Activated CD4-positive, alpha-beta T cell treated with anti-CD3 and anti-CD28 coated beads, Interleukin-2, amount 10 ng/mL, durations not matched to agents 24 days and 14 days (primary cell): ENCODE measurements around the gene PTGDR2. TPM values are rescaled to one million over a fixed set of nuclear protein-coding genes. Genes with fewer than 3 reads are reported as not detected.

Experiments used
- DNase-seq: peaks from one replicate; pipeline ENCODE4 v3.0.0; 2022
- H3K27ac Mint-ChIP-seq: one replicate; pipeline ENCODE4 v1.8.0; 2022; ENCODE audit warnings: mild to moderate bottlenecking, mixed read lengths
- H3K27me3 Mint-ChIP-seq: one replicate; pipeline ENCODE4 v1.8.0; 2022; ENCODE audit warnings: mixed read lengths
- H3K36me3 Mint-ChIP-seq: one replicate; pipeline ENCODE4 v1.8.0; 2022; ENCODE audit warnings: low read depth, mild to moderate bottlenecking, mixed read lengths
- H3K4me1 Mint-ChIP-seq: one replicate; pipeline ENCODE4 v1.8.0; 2021; ENCODE audit warnings: mixed read lengths
- H3K4me3 Mint-ChIP-seq: one replicate; pipeline ENCODE4 v1.8.0; 2022; ENCODE audit warnings: mild to moderate bottlenecking, moderate library complexity, mixed read lengths
- H3K9me3 Mint-ChIP-seq: one replicate; pipeline ENCODE4 v1.8.0; 2021; ENCODE audit warnings: mixed read lengths
- intact Hi-C: fragments of 100-400 bp; cut with micrococcal nuclease; formaldehyde crosslinking; loops from one replicate; pipeline ENCODE4 v1.15.1; 2023
- total RNA-seq: library from RNA; stranded (reverse); gene quantifications from 2 replicates; pipeline ENCODE4 v1.2.3, GENCODE V29; 2022

Gene PTGDR2
- total RNA-seq, 1 donor from 2014 or later: 0.14 TPM

DNA sequence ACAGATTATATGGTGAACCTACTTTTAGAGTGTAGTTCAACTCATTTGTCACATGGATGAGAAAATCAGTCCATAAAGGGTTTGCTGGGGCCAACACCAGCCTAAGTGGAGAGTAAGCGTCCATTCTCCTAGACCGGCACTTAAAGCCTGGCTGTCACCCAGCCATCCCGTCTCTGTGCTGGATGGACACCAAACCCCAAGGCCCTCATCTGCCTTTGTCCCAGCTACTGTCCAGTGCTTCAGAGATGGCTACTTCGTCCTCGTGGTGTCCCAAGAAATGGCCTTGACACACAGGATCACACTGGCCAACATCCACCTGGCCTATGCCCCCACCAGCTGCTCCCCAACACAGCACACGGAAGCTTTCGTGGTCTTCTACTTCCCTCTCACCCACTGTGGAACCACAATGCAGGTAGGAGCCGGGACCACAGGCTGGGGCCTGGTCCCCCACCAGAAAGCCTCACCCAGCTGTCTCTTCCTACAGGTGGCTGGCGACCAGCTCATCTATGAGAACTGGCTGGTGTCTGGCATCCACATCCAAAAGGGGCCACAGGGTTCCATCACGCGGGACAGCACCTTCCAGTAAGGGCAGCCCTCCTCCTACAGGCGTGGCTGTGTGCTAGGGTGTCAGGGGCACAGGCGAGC lies 15.1 kb upstream of the PTGDR2 start:
- DNase-seq: no peak
- H3K36me3 Mint-ChIP-seq: no peaks in the 10 kb centered on the region
- intact Hi-C loops: no loop called here
- no peaks in the 10 kb centered on the region for H3K27me3 Mint-ChIP-seq
- H3K27ac Mint-ChIP-seq: peak overlapping the region; percentile 56
- H3K4me3 Mint-ChIP-seq: no peak overlapping the region
- peaks cover 19% of the 10 kb centered on the region for H3K4me1 Mint-ChIP-seq
- no peaks in the 10 kb centered on the region for H3K9me3 Mint-ChIP-seq

DNA sequence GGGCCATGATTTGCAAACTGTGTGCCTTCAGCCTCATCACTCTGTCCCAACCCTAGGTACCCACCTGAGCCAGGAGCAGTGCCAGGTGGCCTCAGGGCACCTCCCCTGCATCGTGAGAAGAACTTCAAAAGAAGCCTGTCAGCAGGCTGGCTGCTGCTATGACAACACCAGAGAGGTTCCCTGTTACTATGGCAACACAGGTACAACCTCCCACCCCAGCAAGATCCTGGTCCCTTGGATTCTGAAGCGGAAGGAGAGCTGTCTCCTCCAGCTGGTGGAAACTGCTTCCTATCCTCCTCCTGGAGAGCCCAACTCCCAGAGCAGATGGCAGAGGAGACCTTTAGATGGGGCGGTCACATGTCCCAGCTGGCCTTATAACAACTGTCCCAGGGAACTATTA lies 14.5 kb upstream of the PTGDR2 start:
- no peak overlapping the region for H3K27ac Mint-ChIP-seq
- no peaks in the 10 kb centered on the region for H3K36me3 Mint-ChIP-seq
- H3K27me3 Mint-ChIP-seq: no peaks in the 10 kb centered on the region
- no peak for DNase-seq
- no peak overlapping the region for H3K4me3 Mint-ChIP-seq
- no peaks in the 10 kb centered on the region for H3K9me3 Mint-ChIP-seq
- peaks cover 19% of the 10 kb centered on the region for H3K4me1 Mint-ChIP-seq
- intact Hi-C loops: no loop called here

DNA sequence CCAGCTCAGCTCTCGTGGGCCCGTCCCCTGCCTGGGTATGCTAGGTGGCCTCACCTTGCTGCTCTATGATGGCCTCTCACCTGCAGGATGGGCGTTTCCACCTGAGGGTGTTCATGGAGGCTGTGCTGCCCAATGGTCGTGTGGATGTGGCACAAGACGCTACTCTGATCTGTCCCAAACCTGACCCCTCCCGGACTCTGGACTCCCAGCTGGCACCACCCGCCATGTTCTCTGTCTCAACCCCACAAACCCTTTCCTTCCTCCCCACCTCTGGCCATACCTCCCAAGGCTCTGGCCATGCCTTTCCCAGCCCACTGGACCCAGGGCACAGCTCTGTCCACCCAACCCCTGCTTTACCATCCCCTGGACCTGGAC lies 13.7 kb upstream of the PTGDR2 start:
- intact Hi-C loops: no loop called here
- Mint-ChIP-seq H3K4me1 (peaks cover 19% of the 10 kb centered on the region), H3K27me3 (peaks cover 3% of the 10 kb centered on the region), H3K4me3 (no peak overlapping the region), H3K27ac (no peak overlapping the region), H3K9me3 (no peaks in the 10 kb centered on the region), H3K36me3 (no peaks in the 10 kb centered on the region)
- DNase-seq: no peak

DNA sequence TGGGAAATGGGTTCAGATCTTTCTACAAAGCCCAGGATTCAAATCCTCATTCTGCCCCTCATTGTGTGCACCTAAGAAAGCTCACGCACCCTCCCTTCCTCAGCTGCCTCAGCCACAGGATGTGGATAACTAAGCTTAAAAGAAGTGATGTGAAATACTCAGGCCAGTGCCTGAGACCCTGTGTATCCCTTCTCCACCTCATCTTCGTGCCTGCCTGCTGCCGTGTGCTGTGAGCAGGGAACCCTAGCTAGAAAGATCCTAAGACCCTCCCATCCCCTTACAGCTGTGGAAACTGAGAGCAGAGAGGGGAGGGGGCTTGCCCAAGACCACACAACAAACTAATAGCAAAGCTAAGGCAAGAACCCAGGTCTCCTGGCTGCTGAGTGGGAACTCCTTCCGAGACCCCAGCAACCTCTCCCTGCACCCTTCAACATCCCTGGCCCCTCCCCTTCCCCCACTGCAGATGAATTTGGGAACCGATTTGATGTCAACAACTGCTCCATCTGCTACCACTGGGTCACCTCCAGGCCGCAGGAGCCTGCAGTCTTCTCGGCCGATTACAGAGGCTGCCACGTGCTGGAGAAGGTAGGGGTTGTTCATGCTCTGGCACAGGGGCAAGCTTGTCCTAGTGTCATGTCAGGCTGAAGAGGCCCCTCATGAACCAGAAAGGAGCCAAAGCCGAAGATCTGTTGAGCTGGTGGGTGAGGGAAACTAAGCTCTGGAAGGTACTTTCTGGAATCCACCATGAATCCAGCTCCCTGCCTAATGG lies 13.1 kb upstream of the PTGDR2 start:
- Mint-ChIP-seq H3K36me3 (no peaks in the 10 kb centered on the region), H3K9me3 (no peaks in the 10 kb centered on the region), H3K4me3 (no peak overlapping the region), H3K27ac (no peak overlapping the region), H3K27me3 (peaks cover 5% of the 10 kb centered on the region), H3K4me1 (peaks cover 19% of the 10 kb centered on the region)
- intact Hi-C loops: no loop called here
- DNase-seq: no peak

DNA sequence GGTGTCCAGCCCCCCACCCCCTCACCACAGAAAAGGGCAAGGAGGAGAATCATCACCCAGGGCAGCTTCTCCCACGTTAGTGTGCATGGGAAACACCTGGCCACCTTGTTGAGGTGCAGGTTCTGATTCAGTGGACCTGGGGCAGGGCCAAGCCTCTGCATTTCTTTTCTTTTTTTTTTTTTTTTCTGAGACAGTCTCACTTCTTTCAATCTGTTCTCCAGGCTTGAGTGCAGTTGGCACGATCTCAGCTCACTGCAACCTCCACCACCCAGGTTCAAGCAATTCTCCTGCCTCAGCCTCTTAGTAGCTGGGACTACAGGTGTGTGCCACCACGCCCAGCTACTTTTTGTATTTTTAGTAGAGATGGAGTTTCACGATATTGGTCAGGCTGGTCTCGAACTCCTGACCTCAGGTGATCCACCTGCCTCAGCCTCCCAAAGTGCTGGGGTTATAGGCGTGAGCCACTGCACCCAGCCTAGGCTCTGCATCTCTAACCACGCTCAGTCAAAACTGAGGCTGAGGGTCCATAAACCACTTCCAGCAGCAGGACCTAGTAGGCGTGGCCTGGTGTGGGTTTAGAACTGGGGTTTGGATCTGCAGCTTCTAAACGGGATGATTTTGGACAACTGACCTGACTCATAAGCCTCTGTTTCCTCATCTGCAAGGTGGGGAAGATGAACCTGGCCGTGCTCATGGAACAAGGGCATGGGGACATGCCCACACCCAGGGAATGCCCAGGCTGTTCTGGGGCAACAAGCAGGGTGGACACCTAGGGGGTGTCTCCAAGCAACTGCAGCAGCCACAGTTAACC lies 12.3 kb upstream of the PTGDR2 start:
- Mint-ChIP-seq H3K4me1 (peaks cover 17% of the 10 kb centered on the region), H3K9me3 (no peaks in the 10 kb centered on the region), H3K36me3 (no peaks in the 10 kb centered on the region)

DNA sequence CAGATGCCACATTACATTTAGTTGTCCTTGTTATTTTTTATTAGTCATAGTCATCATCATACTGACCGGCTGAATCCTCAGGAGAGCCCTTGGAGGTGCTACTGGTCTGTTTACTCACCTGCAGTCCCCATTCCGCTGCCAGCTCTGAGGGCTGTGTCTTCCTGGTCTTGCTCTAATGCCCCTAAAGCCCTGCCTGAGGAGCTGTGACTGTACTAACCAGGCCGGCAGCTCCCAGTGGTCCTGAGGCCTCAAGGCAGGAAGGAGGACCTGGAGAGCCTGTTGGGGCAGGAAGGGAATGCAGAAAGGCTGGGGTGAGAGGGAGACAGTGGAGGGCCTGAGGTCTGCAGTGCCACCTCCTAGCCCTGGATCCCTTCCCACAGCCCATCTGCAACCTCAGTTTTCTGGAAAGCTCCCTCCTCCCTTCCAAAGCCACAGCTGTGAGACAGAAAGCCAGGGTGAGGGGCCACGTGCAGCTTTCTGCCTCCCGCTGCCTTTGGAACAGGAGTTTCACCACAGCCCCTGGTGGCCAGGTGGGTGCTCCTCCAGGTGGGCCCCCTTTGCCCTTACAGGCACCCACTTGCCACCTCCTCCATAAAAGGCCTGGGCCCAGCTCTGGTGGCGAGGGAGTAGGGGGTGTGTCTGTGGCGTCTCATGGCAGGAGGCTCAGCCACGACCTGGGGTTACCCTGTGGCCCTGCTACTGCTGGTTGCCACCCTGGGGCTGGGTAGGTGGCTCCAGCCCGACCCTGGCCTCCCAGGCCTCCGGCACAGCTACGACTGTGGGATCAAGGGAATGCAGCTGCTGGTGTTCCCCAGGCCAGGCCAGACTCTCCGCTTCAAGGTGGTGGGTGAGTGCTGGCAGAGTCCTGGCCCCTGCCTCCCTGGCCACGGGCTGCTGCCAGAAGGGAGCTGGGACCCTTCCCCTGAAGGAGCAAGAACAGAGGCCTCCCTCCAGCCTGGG lies 11.4 kb upstream of the PTGDR2 start, which contains the start of gene ZP1:
ZP1 (plus strand) TSS at position 632 of the 960 bp plus-strand sequence; CDS start at position 652, 20 bp downstream.
- H3K36me3 Mint-ChIP-seq: no peaks in the 10 kb centered on the region
- intact Hi-C loops: no loop called here
- no peak within 1 kb of the TSS for H3K4me3 Mint-ChIP-seq
- no peak within 1 kb of the TSS for H3K27ac Mint-ChIP-seq
- no peaks in the 10 kb centered on the region for H3K9me3 Mint-ChIP-seq
- peaks cover 15% of the 10 kb centered on the region for H3K4me1 Mint-ChIP-seq
- DNase-seq: no peak
- peaks cover 5% of the 10 kb centered on the region for H3K27me3 Mint-ChIP-seq

More for the DNA sequence above, 12.3 kb upstream of the PTGDR2 start:
- Mint-ChIP-seq H3K27ac (no peak overlapping the region), H3K27me3 (peaks cover 5% of the 10 kb centered on the region), H3K4me3 (no peak overlapping the region)
- intact Hi-C loops: no loop called here
- DNase-seq: no peak

DNA sequence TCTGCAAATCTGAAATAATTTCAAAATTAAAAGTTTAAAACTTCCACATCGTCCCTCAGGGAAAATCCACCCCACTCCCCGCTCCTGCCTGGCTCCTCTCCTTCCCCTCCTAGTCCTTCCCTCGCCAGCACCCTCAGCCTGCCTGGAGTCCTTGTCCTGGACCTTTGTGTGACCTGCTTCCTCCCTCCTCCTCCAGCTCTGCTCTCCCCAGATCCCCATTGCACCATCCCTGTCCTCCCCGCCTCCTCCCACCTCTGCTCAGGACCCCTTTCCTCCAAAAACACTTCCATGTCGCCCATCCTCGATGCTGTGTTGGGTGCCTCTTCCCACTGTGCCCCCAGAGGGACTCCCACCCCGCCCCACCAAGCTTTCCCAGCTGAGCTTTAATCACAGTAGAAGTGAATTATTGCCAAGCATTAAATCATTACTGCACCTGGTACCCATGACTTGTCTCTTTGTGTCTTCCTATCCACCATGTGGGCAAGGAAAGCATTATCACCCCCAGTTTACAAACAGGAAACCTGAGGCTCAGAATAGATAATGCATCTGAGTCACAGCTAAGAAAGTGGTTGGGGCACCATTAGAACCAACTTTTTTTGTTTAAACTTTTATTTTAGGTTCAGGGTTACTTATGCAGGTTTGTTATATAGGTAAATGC lies 9.2 kb upstream of the PTGDR2 start:
- Mint-ChIP-seq H3K9me3 (no peaks in the 10 kb centered on the region), H3K27ac (no peak overlapping the region), H3K4me3 (no peak overlapping the region), H3K27me3 (peaks cover 5% of the 10 kb centered on the region), H3K4me1 (peaks cover 9% of the 10 kb centered on the region), H3K36me3 (no peaks in the 10 kb centered on the region)
- DNase-seq: no peak
- intact Hi-C loops: no loop called here

DNA sequence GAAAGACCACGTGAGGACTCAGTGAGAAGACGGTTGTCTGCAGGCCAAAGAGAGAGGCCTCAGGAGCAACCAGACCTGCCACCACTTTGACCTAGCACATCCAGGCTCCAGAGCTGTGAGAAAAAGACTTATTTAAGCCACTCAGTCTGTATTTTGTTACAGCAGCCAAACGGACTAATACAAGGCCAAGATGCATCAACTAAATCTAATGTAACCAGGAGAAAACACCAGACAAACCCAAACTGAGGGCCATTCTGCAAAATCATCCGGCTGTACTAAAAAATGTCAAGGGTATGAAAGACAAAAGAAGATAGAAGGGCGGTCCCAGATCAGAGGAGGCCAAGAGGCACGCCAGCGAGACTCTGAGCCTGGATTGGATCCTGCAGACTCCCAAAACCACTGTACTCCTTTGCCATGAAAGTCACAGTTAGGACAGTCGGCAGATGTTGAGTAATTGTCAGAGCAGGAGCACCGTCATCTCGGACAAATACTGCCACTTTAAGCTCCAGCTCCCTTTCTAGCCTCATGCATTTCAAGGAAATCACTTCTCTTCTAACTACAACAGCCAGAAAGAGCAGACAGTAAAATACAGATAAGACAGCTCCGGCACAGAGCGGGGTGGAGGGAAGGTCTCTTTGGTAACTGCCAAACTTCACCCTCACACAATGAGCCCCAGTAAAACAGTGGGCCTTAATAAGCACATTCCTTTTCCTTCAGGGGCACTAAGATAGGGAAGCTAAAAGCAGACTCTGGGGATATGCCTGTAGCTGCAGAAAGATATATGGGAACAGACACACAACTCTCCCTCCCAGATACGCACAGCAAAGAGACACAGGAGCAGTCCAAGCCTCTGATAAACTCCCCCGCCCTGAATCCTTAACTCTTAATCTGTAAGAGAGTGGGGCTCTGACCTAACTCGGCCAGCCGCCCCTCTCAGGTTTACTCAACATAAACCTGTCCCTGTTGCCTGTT lies 8.1 kb upstream of the PTGDR2 start:
- H3K4me1 Mint-ChIP-seq: peaks cover 10% of the 10 kb centered on the region
- no peak for DNase-seq
- H3K4me3 Mint-ChIP-seq: no peak overlapping the region
- H3K36me3 Mint-ChIP-seq: no peaks in the 10 kb centered on the region
- no peak overlapping the region for H3K27ac Mint-ChIP-seq
- H3K9me3 Mint-ChIP-seq: no peaks in the 10 kb centered on the region
- intact Hi-C loops: no loop called here
- peaks cover 5% of the 10 kb centered on the region for H3K27me3 Mint-ChIP-seq

DNA sequence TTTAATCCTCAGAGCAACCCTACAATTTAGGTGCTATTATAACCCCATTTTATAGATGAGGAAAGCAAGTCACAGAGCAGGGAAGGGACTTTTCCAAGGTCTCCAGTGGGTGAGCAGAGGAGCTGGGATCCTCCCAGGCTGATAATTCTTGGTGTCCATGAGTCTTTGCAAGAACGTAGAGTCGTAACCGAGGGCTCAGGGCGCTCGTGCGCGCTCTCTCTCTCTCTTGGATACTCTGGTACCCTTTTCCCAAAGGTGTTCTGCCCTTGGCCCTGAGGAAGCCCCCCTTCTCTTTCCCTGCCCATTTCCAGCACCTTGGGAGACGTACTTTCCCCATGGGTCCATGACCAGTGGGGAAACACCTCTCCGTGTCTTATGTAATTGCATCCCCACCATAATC lies 6.4 kb upstream of the PTGDR2 start:
- intact Hi-C loops: no loop called here
- peaks cover 5% of the 10 kb centered on the region for H3K27me3 Mint-ChIP-seq
- no peak overlapping the region for H3K4me3 Mint-ChIP-seq
- DNase-seq: no peak
- H3K4me1 Mint-ChIP-seq: peaks cover 12% of the 10 kb centered on the region
- no peak overlapping the region for H3K27ac Mint-ChIP-seq
- no peaks in the 10 kb centered on the region for H3K9me3 Mint-ChIP-seq
- H3K36me3 Mint-ChIP-seq: no peaks in the 10 kb centered on the region

DNA sequence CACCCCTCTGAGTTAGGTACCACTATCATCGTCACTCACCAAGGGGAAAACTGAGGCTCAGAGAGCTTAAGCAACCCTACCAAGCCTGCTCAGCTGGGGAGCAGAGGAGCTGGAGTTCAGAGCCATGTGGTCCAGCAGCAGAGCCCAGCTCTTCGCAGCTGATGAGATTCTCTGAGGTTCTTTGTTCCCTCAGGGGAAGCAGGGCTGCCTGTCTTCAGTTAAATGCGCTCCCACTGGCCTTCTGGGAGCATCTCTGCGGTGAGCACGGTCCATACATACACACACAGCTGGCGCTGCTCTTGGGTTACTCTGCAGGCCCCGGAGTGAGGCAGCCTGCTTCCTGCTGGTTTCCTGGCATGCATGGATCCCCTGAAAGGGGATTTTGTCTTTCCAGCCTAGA lies 5.2 kb upstream of the PTGDR2 start:
- no peak for DNase-seq
- Mint-ChIP-seq H3K4me3 (no peak overlapping the region), H3K9me3 (no peaks in the 10 kb centered on the region), H3K36me3 (no peaks in the 10 kb centered on the region), H3K4me1 (peaks cover 12% of the 10 kb centered on the region), H3K27me3 (peaks cover 5% of the 10 kb centered on the region), H3K27ac (no peak overlapping the region)
- intact Hi-C loops: no loop called here

DNA sequence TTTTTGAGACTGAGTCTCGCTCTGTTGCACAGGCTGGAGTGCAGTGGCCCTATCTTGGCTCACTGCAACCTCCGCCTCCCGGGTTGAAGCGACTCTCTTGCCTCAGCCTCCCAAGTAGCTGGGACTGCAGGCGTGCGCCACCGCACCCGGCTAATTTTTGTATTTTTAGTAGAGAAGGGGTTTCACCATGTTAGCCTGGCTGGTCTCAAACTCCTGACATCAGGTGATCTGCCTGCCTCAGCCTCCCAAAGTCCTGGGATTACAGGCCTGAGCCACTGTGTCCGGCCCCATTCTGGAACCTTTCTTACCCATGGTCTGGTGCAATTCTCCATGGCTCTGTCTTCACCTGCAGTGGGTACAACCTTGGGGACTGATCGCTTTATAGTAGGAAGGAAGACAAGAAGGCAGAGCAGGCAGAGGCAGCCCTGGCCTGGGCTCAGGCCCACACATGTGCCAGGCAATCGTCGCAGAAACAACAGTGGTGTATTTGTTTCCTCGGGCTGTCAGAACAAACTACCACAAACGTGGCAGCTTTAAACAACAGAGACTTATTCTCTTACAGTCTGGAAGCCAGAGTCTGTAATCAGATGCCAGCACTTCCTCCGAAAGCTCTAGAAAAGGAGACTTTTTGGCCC lies 4.0 kb upstream of the PTGDR2 start:
- intact Hi-C loops: no loop called here
- no peaks in the 10 kb centered on the region for H3K9me3 Mint-ChIP-seq
- H3K27me3 Mint-ChIP-seq: peaks cover 7% of the 10 kb centered on the region
- no peaks in the 10 kb centered on the region for H3K36me3 Mint-ChIP-seq
- no peak for DNase-seq
- H3K4me1 Mint-ChIP-seq: peaks cover 15% of the 10 kb centered on the region
- H3K27ac Mint-ChIP-seq: no peak overlapping the region
- no peak overlapping the region for H3K4me3 Mint-ChIP-seq
